ENCODE measurements around the gene GPR108. TPM values are rescaled to one million over a fixed set of nuclear protein-coding genes. Genes with fewer than 3 reads are reported as not detected.

Gene GPR108
- total and polyA plus RNA-seq, 2 of the 13 experiments (the other 11 are each of a cell fraction or from before 2014, with no cell fraction given) = 36.4 to 63.0 TPM

GRCh38 chr19:6720369-6721137 lies 16.8 kb downstream of the GPR108 start, which contains the start of gene C3 (continued):
- TF ChIP-seq GMEB2 (CRISPR knock-in tag; IDR thresholded peaks at IDR 0.05; ENCODE audit: low read depth) = 0 out of 2 replicates have a peak, but pooled peaks have one; percentile 26
- TF ChIP-seq ZNF576 (CRISPR knock-in tag; IDR thresholded peaks at IDR 0.05) = no peak
- TF ChIP-seq AFF4 (CRISPR knock-in tag; IDR thresholded peaks at IDR 0.05) = peak; percentile 99
- TF ChIP-seq DMTF1 (CRISPR knock-in tag; IDR thresholded peaks at IDR 0.05) = no peak
- no peak for TF ChIP-seq FIP1L1 (IDR thresholded peaks at IDR 0.05; ENCODE audit: borderline replicate concordance, insufficient read depth, low read depth, low read length)
- TF ChIP-seq NCOA2 (CRISPR knock-in tag; IDR thresholded peaks at IDR 0.05) = peak; percentile 96
- peak; percentile 88 for TF ChIP-seq FOSL2 (CRISPR knock-in tag; IDR thresholded peaks at IDR 0.05)
- peak; percentile 60; the same call in 1 of the 2 replicates for TF ChIP-seq ZNF460 (CRISPR knock-in tag; IDR thresholded peaks at IDR 0.05; ENCODE audit: borderline replicate concordance)
- peak; percentile 27 for TF ChIP-seq SMC3 (IDR thresholded peaks at IDR 0.05; ENCODE audit: low read length)
- 0 out of 2 replicates have a peak, but pooled peaks have one; percentile 76 for TF ChIP-seq ZNF616 (CRISPR knock-in tag; IDR thresholded peaks at IDR 0.05; ENCODE audit: low read depth)
- no peak; the same call in 1 of the 2 replicates for TF ChIP-seq JUNB (CRISPR knock-in tag; IDR thresholded peaks at IDR 0.05; ENCODE audit: borderline replicate concordance)
- TF ChIP-seq MED13 (CRISPR knock-in tag; IDR thresholded peaks at IDR 0.05) = peak; percentile 90; the same call in 1 of the 2 replicates
- no peak for TF ChIP-seq SRSF1 (optimal IDR thresholded peaks at IDR 0.05; ENCODE audit: low read depth, low read length)
- no peak for TF ChIP-seq SMARCC2 (IDR thresholded peaks at IDR 0.05)
- no peak for TF ChIP-seq ZNF382 (CRISPR knock-in tag; IDR thresholded peaks at IDR 0.05; ENCODE audit: borderline replicate concordance)
- TF ChIP-seq GABPA (IDR thresholded peaks at IDR 0.05; ENCODE audit: low read depth, low read length) = no peak
- TF ChIP-seq GABPA (CRISPR knock-in tag; IDR thresholded peaks at IDR 0.05; ENCODE audit: low read depth) = no peak
- TF ChIP-seq ZBTB2 (CRISPR knock-in tag; IDR thresholded peaks at IDR 0.05; ENCODE audit: low read depth) = no peak; the same call in 1 of the 2 replicates
- TF ChIP-seq FOXA3 (CRISPR knock-in tag; IDR thresholded peaks at IDR 0.05) = peak; percentile 76; the same call in 1 of the 2 replicates
- TF ChIP-seq REL (CRISPR knock-in tag; conservative IDR thresholded peaks at IDR 0.05) = no peak
